ENCODE measurements around the gene TLCD3A.
A peak's percentile ranks its signal among the peaks of the same experiment; 100 is the strongest.

Gene TLCD3A

DNA sequence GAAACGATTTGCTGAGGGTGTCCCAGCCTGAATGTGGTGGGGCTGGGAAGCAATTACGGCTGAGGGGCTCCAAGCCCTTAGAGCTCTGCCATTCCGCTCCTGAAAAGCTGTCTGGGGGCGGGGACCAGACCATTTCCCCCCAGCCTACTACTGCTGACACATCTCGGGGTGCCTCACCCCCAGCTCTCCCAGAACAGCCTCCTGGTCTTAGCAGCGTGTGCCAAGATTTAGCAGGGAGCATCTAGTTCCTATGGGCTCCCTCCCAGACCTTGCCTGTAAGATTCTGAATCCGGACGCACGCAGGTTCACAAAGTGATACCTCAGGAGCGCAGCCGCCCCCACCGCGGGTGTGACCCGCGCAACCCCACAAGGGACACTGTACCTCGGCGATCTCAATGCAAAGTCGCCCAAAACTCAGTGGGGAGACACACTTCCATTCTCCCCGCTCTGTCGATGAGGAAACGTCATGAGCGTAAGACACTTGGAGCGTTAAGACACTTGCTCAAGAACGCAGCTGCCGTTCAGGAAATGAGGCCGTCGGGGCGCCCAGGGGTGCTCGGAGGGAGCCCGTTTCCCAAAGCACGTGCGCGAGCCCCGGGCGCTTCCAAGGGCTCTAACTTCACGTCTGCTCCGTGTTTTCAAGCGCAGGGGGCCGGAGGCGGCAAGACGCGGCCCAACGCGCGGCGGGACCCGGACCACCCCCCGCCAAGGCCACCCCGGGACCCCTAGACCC is 19.0 kb downstream of the TLCD3A start:
- no peaks in the 10 kb centered on the region for H3K27me3 ChIP-seq (ENCODE audit: insufficient read depth, low read length, poor library complexity)
- no peaks in the 10 kb centered on the region for H3K9me3 ChIP-seq (ENCODE audit: insufficient read depth, low read length, severe bottlenecking)
- ATAC-seq (ENCODE audit: insufficient read depth, low read depth), result peak; percentile 53
- H3K4me3 ChIP-seq (ENCODE audit: low read depth in 1 of 2, low read length in 2 of 2), result peak overlapping the region; percentile 74 to 96
- H3K27ac ChIP-seq (ENCODE audit: low read length), result peak overlapping the region; percentile 91
- H3K36me3 ChIP-seq (ENCODE audit: insufficient read depth, low read length), result peaks cover 32% of the 10 kb centered on the region
- peak overlapping the region; percentile 97 for H3K9ac ChIP-seq (ENCODE audit: low read depth, low read length)
- peak overlapping the region; percentile 90 for H3K4me2 ChIP-seq (ENCODE audit: insufficient read depth, low read length)
- H2AFZ ChIP-seq (ENCODE audit: low read depth, low read length), result peak overlapping the region; percentile 86
- peaks cover 53% of the 10 kb centered on the region for H3K79me2 ChIP-seq (ENCODE audit: insufficient read depth, low read length)
- TF ChIP-seq, protein P1, sequence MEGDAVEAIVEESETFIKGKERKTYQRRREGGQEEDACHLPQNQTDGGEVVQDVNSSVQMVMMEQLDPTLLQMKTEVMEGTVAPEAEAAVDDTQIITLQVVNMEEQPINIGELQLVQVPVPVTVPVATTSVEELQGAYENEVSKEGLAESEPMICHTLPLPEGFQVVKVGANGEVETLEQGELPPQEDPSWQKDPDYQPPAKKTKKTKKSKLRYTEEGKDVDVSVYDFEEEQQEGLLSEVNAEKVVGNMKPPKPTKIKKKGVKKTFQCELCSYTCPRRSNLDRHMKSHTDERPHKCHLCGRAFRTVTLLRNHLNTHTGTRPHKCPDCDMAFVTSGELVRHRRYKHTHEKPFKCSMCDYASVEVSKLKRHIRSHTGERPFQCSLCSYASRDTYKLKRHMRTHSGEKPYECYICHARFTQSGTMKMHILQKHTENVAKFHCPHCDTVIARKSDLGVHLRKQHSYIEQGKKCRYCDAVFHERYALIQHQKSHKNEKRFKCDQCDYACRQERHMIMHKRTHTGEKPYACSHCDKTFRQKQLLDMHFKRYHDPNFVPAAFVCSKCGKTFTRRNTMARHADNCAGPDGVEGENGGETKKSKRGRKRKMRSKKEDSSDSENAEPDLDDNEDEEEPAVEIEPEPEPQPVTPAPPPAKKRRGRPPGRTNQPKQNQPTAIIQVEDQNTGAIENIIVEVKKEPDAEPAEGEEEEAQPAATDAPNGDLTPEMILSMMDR (IDR thresholded peaks at IDR 0.05; ENCODE audit: borderline replicate concordance, extremely low read depth, low read length, poor library complexity, severe bottlenecking), result no peak
- peaks cover 35% of the 10 kb centered on the region for H3K4me1 ChIP-seq (ENCODE audit: insufficient read depth, low read length)
- peaks cover 37% of the 10 kb centered on the region for H4K20me1 ChIP-seq (ENCODE audit: insufficient read depth, low read length)
- DNase-seq, result peak; percentile 66

DNA sequence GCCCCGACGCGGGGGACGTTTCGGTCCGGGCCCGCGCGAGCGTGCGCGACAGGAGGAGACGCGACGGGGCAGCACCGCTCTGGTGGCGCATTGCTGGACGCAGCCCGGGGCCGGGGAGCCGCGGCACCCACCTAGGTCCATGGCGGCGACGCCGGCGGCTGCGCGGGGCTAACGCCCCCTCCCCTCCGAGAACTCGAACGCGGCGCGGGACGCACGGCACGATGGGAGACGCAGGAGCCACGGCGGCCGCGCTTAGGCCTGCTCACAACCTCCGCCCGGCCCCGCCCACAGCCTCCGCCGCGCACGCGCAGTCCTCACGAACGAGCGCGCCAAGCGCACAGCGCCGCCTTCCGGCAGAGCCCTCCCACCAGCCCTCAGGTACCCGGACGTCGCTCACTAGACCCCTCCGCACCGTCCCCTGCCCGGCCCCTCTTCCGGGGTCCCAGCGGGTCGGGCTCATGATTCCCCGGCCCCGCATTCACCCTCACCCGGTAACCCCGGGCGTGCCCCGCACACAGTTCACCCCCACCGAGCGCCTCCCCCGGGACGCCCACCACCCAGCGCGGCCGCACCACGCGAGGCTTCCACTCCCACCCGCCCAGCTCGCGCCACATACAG is 19.7 kb downstream of the TLCD3A start, which contains the start of gene GEMIN4:
Gene GEMIN4 (minus strand): TSS at position 263 of the 618 bp plus-strand sequence. CDS start 122 bp downstream, at position 141.
- peaks cover 46% of the 10 kb centered on the region for H3K79me2 ChIP-seq (ENCODE audit: insufficient read depth, low read length)
- no peaks in the 10 kb centered on the region for H3K27me3 ChIP-seq (ENCODE audit: insufficient read depth, low read length, poor library complexity)
- H3K36me3 ChIP-seq (ENCODE audit: insufficient read depth, low read length), result peaks cover 32% of the 10 kb centered on the region
- H2AFZ ChIP-seq (ENCODE audit: low read depth, low read length), result peak within 1 kb of the TSS; percentile 86
- peak within 1 kb of the TSS; percentile 90 for H3K4me2 ChIP-seq (ENCODE audit: insufficient read depth, low read length)
- H4K20me1 ChIP-seq (ENCODE audit: insufficient read depth, low read length), result peaks cover 31% of the 10 kb centered on the region
- peak; percentile 87 for ATAC-seq (ENCODE audit: insufficient read depth, low read depth)
- H3K4me3 ChIP-seq (ENCODE audit: low read depth in 1 of 2, low read length in 2 of 2), result peak within 1 kb of the TSS; percentile 74 to 96
- H3K27ac ChIP-seq (ENCODE audit: low read length), result peak within 1 kb of the TSS; percentile 91
- peak within 1 kb of the TSS; percentile 97 for H3K9ac ChIP-seq (ENCODE audit: low read depth, low read length)
- peaks cover 35% of the 10 kb centered on the region for H3K4me1 ChIP-seq (ENCODE audit: insufficient read depth, low read length)
- no peak for TF ChIP-seq EZH2 (IDR thresholded peaks at IDR 0.05; ENCODE audit: borderline replicate concordance, low read depth, low read length, severe bottlenecking)
- TF ChIP-seq, protein P1 (IDR thresholded peaks at IDR 0.05; ENCODE audit: borderline replicate concordance, extremely low read depth, low read length, poor library complexity, severe bottlenecking), result peak; percentile 93
- peak; percentile 97 for DNase-seq
- H3K9me3 ChIP-seq (ENCODE audit: insufficient read depth, low read length, severe bottlenecking), result no peaks in the 10 kb centered on the region

DNA sequence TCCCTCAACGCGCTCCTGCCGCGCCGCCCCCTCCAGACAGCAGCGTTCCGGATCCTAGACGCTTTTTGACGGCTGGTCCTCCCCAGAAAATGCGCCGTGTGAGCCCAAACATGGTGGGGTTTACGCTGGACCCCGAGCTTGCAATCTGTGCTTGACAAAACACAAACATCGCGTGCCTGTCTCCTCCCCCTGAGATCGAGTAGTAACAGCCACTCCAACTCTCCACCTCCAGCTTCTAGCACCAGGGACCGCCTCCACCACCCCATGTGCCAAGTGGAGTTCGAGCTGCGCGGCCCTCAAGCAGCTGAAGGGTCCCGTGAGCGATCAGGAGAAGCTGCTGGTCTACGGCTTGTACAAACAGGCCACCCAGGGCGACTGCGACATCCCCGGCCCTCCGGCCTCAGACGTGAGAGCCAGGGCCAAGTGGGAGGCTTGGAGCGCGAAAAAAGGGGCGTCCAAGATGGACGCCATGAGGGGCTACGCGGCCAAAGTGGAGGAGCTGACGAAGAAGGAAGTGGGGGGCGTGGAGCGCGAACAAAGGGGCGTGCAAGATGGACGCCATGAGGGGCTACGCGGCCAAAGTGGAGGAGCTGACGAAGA is 20.3 kb downstream of the TLCD3A start:
- Histone ChIP-seq H3K4me3 (ENCODE audit: low read depth in 1 of 2, low read length in 2 of 2) (peak overlapping the region; percentile 19 to 96; a peak in 3 of 4 replicates), H3K9ac (ENCODE audit: low read depth, low read length) (peak overlapping the region; percentile 97), H3K4me1 (ENCODE audit: insufficient read depth, low read length) (peaks cover 35% of the 10 kb centered on the region), H3K79me2 (ENCODE audit: insufficient read depth, low read length) (peaks cover 40% of the 10 kb centered on the region), H3K36me3 (ENCODE audit: insufficient read depth, low read length) (peaks cover 30% of the 10 kb centered on the region), H3K27me3 (ENCODE audit: insufficient read depth, low read length, poor library complexity) (no peaks in the 10 kb centered on the region), H4K20me1 (ENCODE audit: insufficient read depth, low read length) (peaks cover 25% of the 10 kb centered on the region), H3K4me2 (ENCODE audit: insufficient read depth, low read length) (peak overlapping the region; percentile 90), H3K27ac (ENCODE audit: low read length) (peak overlapping the region; percentile 79), H3K9me3 (ENCODE audit: insufficient read depth, low read length, severe bottlenecking) (no peaks in the 10 kb centered on the region), H2AFZ (ENCODE audit: low read depth, low read length) (peak overlapping the region; percentile 85)
- no peak for TF ChIP-seq EZH2 (IDR thresholded peaks at IDR 0.05; ENCODE audit: borderline replicate concordance, low read depth, low read length, severe bottlenecking)
- TF ChIP-seq, protein P1 (IDR thresholded peaks at IDR 0.05; ENCODE audit: borderline replicate concordance, extremely low read depth, low read length, poor library complexity, severe bottlenecking), result no peak
- ATAC-seq (ENCODE audit: insufficient read depth, low read depth) (peak; percentile 2), DNase-seq (no peak)

Data from DND-41 (cell line).